NCI-H226 (cell line): ENCODE measurements around the gene UBE2L3.
"Not testable (repeated sequence)": the region's sequence is repeated elsewhere in the genome, so short reads cannot be mapped to it uniquely, and the experiment has no call there.

Experiments used
- DNase-seq: peaks from one replicate; pipeline ENCODE4 v3.0.0-alpha.2; 2015

UBE2L3 gene

GRCh38 chr22:21603973-21604372 is 36.5 kb downstream of the UBE2L3 start:
- DNase-seq, result no peak

- DNase-seq, result no peak
Measured at GRCh38 chr22:21605887-21606564, 38.5 kb downstream of the UBE2L3 start.

GRCh38 chr22:21606775-21607174 is 39.3 kb downstream of the UBE2L3 start:
- no peak for DNase-seq

- not testable (repeated sequence) for DNase-seq
Measured at GRCh38 chr22:21609556-21610157, 42.1 kb downstream of the UBE2L3 start.

GRCh38 chr22:21611210-21611977 is 43.9 kb downstream of the UBE2L3 start:
- DNase-seq, result no peak

- no peak for DNase-seq
Measured at GRCh38 chr22:21612858-21613257, 45.3 kb downstream of the UBE2L3 start.

GRCh38 chr22:21613553-21614233 is 46.2 kb downstream of the UBE2L3 start:
- DNase-seq, result no peak

- no peak for DNase-seq
Measured at GRCh38 chr22:21615731-21616130, 48.2 kb downstream of the UBE2L3 start.

- DNase-seq, result not testable (repeated sequence)
Measured at GRCh38 chr22:21617337-21617736, 49.8 kb downstream of the UBE2L3 start.

GRCh38 chr22:21621025-21621424 is 53.5 kb downstream of the UBE2L3 start:
- no peak for DNase-seq

GRCh38 chr22:21622011-21622918 is 54.8 kb downstream of the UBE2L3 start:
- DNase-seq, result no peak

GRCh38 chr22:21622919-21623647 is 55.6 kb downstream of the UBE2L3 start:
- DNase-seq, result no peak

- DNase-seq, result no peak
Measured at GRCh38 chr22:21623648-21623970, 56.1 kb downstream of the UBE2L3 start.

- DNase-seq, result no peak
Measured at GRCh38 chr22:21624120-21624879, 56.8 kb downstream of the UBE2L3 start.

GRCh38 chr22:21624880-21625791 is 57.6 kb downstream of the UBE2L3 start:
- DNase-seq, result no peak

- no peak for DNase-seq
Measured at GRCh38 chr22:21626073-21626734, 58.7 kb downstream of the UBE2L3 start.

- no peak for DNase-seq
Measured at GRCh38 chr22:21626735-21627469, 59.4 kb downstream of the UBE2L3 start.
